H1 (cell line): ENCODE results near the gene WDR41.

Source experiments
- RAD21 ChIP-seq, 2 experiments: IDR thresholded peaks in 1 of 2; conservative IDR thresholded peaks in 1 of 2; 2 replicates each; pipeline ENCODE4 v1.6.1; 2011; ENCODE audit warnings: low read depth in 2 of 2, low read length in 2 of 2, improper control_type of control experiment in 1 of 2, inconsistent platforms in 1 of 2, mild to moderate bottlenecking in 1 of 2, moderate library complexity in 1 of 2
- RBBP5 ChIP-seq: IDR thresholded peaks from 2 replicates; pipeline ENCODE4 v1.7.1; 2012; ENCODE audit warnings: low read depth, mild to moderate bottlenecking, inconsistent platforms, low read length, moderate library complexity, borderline replicate concordance
- SP2 ChIP-seq: IDR thresholded peaks from 2 replicates; pipeline ENCODE4 v1.6.1; 2012; ENCODE audit warnings: mild to moderate bottlenecking, low read length, inconsistent platforms
- TF ChIP-seq, protein P1 (sequence below), 3 experiments: IDR thresholded peaks; 1 replicate in 2 of 3; 2 replicates in 1 of 3; pipeline versions ENCODE4 v1.5.1 to v1.6.1; 2011; ENCODE audit warnings: low read length in 3 of 3, mild to moderate bottlenecking in 3 of 3, inconsistent platforms in 2 of 3, low read depth in 1 of 3, moderate library complexity in 1 of 3; ENCODE audit not compliant: insufficient read depth in 1 of 3; ENCODE audit errors: control extremely low read depth in 1 of 3

DNA sequence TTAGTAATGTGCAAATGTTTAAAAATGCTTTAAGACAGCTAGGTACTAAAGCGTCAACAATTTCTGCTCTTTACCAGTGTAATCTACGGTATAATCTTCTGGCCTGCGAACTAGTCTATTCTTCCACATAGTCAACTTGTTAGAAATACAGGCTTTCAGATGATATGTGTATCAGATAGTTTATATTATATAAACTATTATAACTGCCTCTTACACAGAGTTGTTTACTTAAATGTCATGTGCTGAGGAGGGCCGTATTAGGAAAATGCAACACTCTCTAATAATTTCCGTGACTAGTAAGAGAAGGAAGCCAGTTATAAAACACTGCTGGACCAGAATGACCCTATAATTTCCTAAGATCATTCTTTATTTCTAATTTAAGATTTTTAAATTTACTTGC is 63.6 kb downstream of the WDR41 start:
- TF ChIP-seq, protein P1, sequence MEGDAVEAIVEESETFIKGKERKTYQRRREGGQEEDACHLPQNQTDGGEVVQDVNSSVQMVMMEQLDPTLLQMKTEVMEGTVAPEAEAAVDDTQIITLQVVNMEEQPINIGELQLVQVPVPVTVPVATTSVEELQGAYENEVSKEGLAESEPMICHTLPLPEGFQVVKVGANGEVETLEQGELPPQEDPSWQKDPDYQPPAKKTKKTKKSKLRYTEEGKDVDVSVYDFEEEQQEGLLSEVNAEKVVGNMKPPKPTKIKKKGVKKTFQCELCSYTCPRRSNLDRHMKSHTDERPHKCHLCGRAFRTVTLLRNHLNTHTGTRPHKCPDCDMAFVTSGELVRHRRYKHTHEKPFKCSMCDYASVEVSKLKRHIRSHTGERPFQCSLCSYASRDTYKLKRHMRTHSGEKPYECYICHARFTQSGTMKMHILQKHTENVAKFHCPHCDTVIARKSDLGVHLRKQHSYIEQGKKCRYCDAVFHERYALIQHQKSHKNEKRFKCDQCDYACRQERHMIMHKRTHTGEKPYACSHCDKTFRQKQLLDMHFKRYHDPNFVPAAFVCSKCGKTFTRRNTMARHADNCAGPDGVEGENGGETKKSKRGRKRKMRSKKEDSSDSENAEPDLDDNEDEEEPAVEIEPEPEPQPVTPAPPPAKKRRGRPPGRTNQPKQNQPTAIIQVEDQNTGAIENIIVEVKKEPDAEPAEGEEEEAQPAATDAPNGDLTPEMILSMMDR (IDR thresholded peaks at IDR 0.05; ENCODE audit: control extremely low read depth in 1 of 3, insufficient read depth in 1 of 3, low read depth in 1 of 3, low read length in 3 of 3): no peak
- no peak for TF ChIP-seq SP2
- TF ChIP-seq RBBP5: no peak
- TF ChIP-seq RAD21 (IDR thresholded peaks at IDR 0.05 in 1 of 2, conservative IDR thresholded peaks at IDR 0.05 in 1 of 2; ENCODE audit: low read depth in 2 of 2, low read length in 2 of 2): no peak
